ENCODE measurements around the gene GPR21.

GRCh38 chr9:123063177-123063598 lies 29.7 kb downstream of the GPR21 start:
- TF ChIP-seq CTCF (IDR thresholded peaks at IDR 0.05; ENCODE audit: extremely low read depth in 1 of 2, insufficient read depth in 1 of 2, low read depth in 1 of 2, low read length in 2 of 2) (no peak), POLR2A (IDR thresholded peaks at IDR 0.05; ENCODE audit: low read depth, low read length) (no peak), MAX (IDR thresholded peaks at IDR 0.05; ENCODE audit: insufficient read depth, insufficient read length) (no peak)

Measured in endothelial cell of umbilical vein (primary cell).